GF-D8 (cell line): ENCODE data around the gene UTP20.
"Not testable (repeated sequence)": the region's sequence is repeated elsewhere in the genome, so short reads cannot be mapped to it uniquely, and the experiment has no call there.

Experiments
- DNase-seq: peaks from one replicate; lab custom pipeline; 2025; lab: John Stamatoyannopoulos, UW

UTP20 gene

DNA sequence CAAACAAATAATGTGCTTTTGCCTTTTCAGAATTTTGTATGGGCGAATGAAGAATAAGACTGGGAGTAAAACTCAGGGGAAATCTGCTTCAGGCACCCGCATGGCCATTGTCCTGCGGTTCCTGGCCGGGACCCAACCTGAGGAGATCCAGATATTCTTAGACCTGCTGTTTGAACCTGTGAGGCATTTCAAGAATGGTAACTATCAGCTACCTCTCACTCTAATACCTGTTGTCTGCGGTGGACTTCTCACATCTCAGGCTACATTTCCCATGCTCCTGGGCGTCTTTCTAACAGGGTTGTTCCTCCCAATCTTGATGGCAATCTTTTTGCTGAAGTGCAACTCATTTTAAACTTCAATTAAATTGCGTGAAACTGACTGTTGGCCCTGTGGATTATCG lies 47.1 kb downstream of the UTP20 start:
- DNase-seq, result no peak

GRCh38 chr12:101327546-101327945 lies 47.6 kb downstream of the UTP20 start:
- DNase-seq, result no peak

DNA sequence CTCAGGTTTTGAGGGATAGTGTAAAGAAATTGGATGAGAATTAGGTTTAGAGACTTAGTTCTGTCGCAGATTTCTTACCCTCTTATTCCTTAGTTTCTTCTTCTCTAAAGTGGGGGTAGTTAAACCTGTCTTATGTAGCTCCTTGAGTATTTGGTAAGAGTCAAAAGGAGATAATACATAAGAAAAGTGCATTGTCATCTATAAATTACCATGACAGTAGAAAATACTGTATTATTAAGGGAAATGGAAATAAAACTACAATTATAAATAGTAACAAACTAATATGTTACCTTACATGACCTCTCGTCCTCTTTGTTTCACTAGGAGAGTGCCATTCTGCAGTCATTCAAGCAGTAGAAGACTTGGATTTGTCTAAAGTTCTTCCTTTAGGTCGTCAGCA lies 49.0 kb downstream of the UTP20 start:
- DNase-seq, result no peak

GRCh38 chr12:101330631-101331030 lies 50.7 kb downstream of the UTP20 start:
- DNase-seq, result no peak

GRCh38 chr12:101336437-101336836 lies 56.5 kb downstream of the UTP20 start:
- DNase-seq, result no peak

DNA sequence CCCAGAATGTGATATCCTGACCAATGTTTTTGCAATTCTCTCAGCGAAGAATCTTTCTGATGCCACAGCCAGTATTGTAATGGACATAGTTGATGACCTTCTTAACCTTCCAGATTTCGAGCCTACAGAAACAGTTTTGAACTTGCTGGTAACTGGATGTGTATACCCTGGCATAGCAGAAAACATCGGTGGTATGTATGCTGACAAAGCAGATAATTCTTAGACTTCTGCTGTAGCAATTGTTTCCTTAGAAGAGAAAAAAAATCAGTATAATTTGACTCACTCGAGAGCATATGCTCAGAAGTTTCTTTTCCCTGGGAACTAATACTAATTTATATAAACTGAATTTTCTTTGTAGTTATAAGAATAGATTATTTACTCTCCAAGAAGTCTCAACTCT lies 58.2 kb downstream of the UTP20 start:
- no peak for DNase-seq

GRCh38 chr12:101343893-101344292 lies 64.0 kb downstream of the UTP20 start:
- no peak for DNase-seq

- no peak for DNase-seq
Observed at GRCh38 chr12:101351682-101352081, 71.8 kb downstream of the UTP20 start.

- no peak for DNase-seq
Observed at GRCh38 chr12:101356794-101357193, 76.9 kb downstream of the UTP20 start.

GRCh38 chr12:101361455-101361854 lies 81.5 kb downstream of the UTP20 start:
- DNase-seq, result no peak

- no peak for DNase-seq
Observed at GRCh38 chr12:101368016-101368415, 88.1 kb downstream of the UTP20 start.

GRCh38 chr12:101372431-101372830 lies 92.5 kb downstream of the UTP20 start:
- no peak for DNase-seq

GRCh38 chr12:101375573-101375972 lies 95.7 kb downstream of the UTP20 start:
- no peak for DNase-seq

DNA sequence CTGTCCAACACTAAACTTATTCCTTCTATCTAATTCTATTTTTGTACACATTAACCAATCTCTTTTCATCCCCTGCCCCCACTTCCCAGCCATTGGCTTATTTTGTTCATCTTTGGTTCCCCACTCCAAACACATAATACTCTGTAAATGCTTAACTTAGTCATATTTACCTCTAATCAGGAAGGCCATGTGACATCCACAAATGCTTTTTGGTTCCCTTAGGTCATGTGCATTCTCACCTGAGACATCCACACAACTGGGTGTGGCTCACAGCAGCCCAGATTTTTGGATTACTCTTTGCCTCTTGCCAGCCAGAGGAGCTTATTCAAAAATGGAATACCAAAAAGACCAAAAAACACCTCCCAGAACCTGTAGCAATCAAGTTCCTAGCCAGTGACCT lies 99.2 kb downstream of the UTP20 start:
- DNase-seq, result no peak

GRCh38 chr12:101391181-101391580 lies 111.3 kb downstream of the UTP20 start:
- DNase-seq, result not testable (repeated sequence)

- no peak for DNase-seq
Observed at GRCh38 chr12:101407049-101407435, 127.1 kb downstream of the UTP20 start.

GRCh38 chr12:101407436-101408345 lies 127.8 kb downstream of the UTP20 start, which contains the start of gene ARL1:
Gene ARL1 (minus strand): TSS chr12:101407772. CDS start chr12:101407645, 127 bp downstream.
- DNase-seq, result peak; percentile 74

DNA sequence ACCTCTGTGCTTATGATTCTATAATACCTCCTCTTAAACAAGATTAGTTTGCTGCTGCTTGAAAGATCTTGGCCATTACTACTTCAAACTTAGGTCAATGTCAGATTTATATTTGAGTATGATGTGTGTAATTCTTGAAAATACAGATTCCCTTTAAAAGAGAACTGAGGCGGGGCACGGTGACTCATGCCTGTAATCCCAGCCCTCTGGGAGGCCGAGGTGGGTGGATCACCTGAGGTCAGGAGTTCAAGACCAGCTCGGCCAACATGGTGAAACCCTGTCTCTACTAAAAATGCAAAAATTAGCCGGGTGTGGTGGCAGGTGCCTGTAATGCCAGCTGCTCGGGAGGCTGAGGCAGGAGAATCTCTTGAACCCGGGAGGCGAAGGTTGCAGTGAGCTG lies 130.3 kb downstream of the UTP20 start:
- not testable (repeated sequence) for DNase-seq

- peak; percentile 18 for DNase-seq
Observed at GRCh38 chr12:101414533-101415119, 134.7 kb downstream of the UTP20 start.

GRCh38 chr12:101415228-101415627 lies 135.3 kb downstream of the UTP20 start:
- no peak for DNase-seq

- DNase-seq, result not testable (repeated sequence)
Observed at GRCh38 chr12:101422066-101422465, 142.2 kb downstream of the UTP20 start.

GRCh38 chr12:101424620-101425019 lies 144.7 kb downstream of the UTP20 start:
- DNase-seq, result no peak

DNA sequence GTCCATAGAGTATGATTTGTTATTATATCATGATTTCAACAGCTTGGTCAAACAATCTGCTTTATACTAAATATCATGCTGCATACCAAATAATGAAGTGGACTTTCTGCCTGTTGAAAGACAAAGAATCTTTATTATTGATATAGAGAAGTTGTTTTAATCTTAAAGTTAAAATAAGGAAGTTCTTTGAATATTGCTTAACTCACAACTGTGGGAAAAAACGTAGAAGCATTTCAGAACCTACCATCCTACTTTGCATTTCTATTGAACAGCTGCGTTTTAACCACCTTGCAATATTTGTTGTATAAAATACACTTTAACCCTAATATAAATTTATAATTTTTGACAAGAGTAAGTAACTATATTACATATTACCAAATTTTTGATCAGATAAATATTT lies 150.6 kb downstream of the UTP20 start:
- no peak for DNase-seq
